GM23338 (cell line): ENCODE measurements around the gene NUPR1. TPM values are rescaled to one million over a fixed set of nuclear protein-coding genes. Genes with fewer than 3 reads are reported as not detected.

Experiments used
- ATAC-seq: fragments of 200-7000 bp; cut with Tn5 transposase; 3 replicates; pipeline ENCODE4 v1.9.1; 2020
- DNase-seq: peaks from one replicate; pipeline ENCODE4 v3.0.0-alpha.2; 2015; ENCODE audit warnings: low spot score
- H2AFZ ChIP-seq: fragments of 200-600 bp; sonication (generic); 2 replicates; pipeline ENCODE4 v1.8.0; 2016; ENCODE audit warnings: antibody characterized with exemption, mild to moderate bottlenecking, moderate library complexity
- H3F3A ChIP-seq: fragments of 200-600 bp; sonication (generic); replicated peaks from 2 replicates; pipeline ENCODE4 v1.8.0; 2017; ENCODE audit warnings: antibody characterized with exemption, mixed run types, low read depth
- H3K27ac ChIP-seq: fragments of 200-600 bp; sonication (generic); 2 replicates; pipeline ENCODE4 v1.6.1; 2016; ENCODE audit warnings: low read depth
- H3K27me3 ChIP-seq: fragments of 200-600 bp; sonication (generic); 2 replicates; pipeline ENCODE4 v1.8.0; 2016; ENCODE audit warnings: mild to moderate bottlenecking, mixed run types, moderate library complexity; ENCODE audit not compliant: insufficient read depth
- H3K36me3 ChIP-seq: fragments of 200-600 bp; sonication (generic); 2 replicates; pipeline ENCODE4 v1.8.0; 2016; ENCODE audit warnings: mild to moderate bottlenecking; ENCODE audit not compliant: insufficient read depth
- H3K4me1 ChIP-seq: fragments of 200-600 bp; sonication (generic); 2 replicates; pipeline ENCODE4 v1.8.0; 2016; ENCODE audit warnings: mild to moderate bottlenecking, moderate library complexity; ENCODE audit not compliant: insufficient read depth
- H3K4me2 ChIP-seq: fragments of 200-600 bp; sonication (generic); 2 replicates; pipeline ENCODE4 v1.7.1; 2017; ENCODE audit warnings: mixed run types
- H3K4me3 ChIP-seq: fragments of 200-600 bp; sonication (generic); 2 replicates; pipeline ENCODE4 v1.6.1; 2016; ENCODE audit warnings: mixed run types
- H3K79me2 ChIP-seq: fragments of 200-600 bp; sonication (generic); replicated peaks from 2 replicates; pipeline ENCODE4 v1.8.0; 2017; ENCODE audit warnings: mild to moderate bottlenecking; ENCODE audit not compliant: insufficient read depth
- H3K9me2 ChIP-seq: fragments of 200-600 bp; sonication (generic); 2 replicates; pipeline ENCODE4 v1.8.0; 2017; ENCODE audit not compliant: insufficient read depth
- H4K20me1 ChIP-seq: fragments of 200-600 bp; sonication (generic); replicated peaks from 2 replicates; pipeline ENCODE4 v1.8.0; 2017; ENCODE audit warnings: mild to moderate bottlenecking; ENCODE audit not compliant: insufficient read depth
- H3K27ac Mint-ChIP-seq: 2 replicates; pipeline ENCODE4 v1.8.0; 2020; ENCODE audit warnings: inconsistent platforms, mild to moderate bottlenecking, moderate library complexity, mixed read lengths
- H3K27me3 Mint-ChIP-seq: 3 replicates; pipeline ENCODE4 v1.8.0; 2022; ENCODE audit warnings: low read depth, mild to moderate bottlenecking, moderate library complexity, mixed read lengths, inconsistent platforms; ENCODE audit not compliant: insufficient read depth, poor library complexity
- H3K36me3 Mint-ChIP-seq: 3 replicates; pipeline ENCODE4 v1.8.0; 2021; ENCODE audit warnings: low read depth, mild to moderate bottlenecking, inconsistent platforms, moderate library complexity, mixed read lengths
- H3K4me1 Mint-ChIP-seq: 3 replicates; pipeline ENCODE4 v1.8.0; 2020; ENCODE audit warnings: mild to moderate bottlenecking, inconsistent platforms, mixed read lengths
- H3K4me3 Mint-ChIP-seq: 3 replicates; pipeline ENCODE4 v1.8.0; 2021; ENCODE audit warnings: moderate library complexity, mild to moderate bottlenecking, inconsistent platforms, mixed read lengths
- H3K9me3 Mint-ChIP-seq: 3 replicates; pipeline ENCODE4 v1.8.0; 2020; ENCODE audit warnings: moderate library complexity, mild to moderate bottlenecking, inconsistent platforms, mixed read lengths
- EZH2phosphoT487 ChIP-seq: fragments of 200-600 bp; sonication (generic); IDR thresholded peaks from one replicate; pipeline ENCODE4 v1.8.1; 2018; ENCODE audit warnings: antibody characterized with exemption; ENCODE audit not compliant: unreplicated experiment
- JUNB ChIP-seq: IDR thresholded peaks from one replicate; pipeline ENCODE4 v1.6.1; 2016; ENCODE audit warnings: antibody characterized with exemption; ENCODE audit not compliant: unreplicated experiment
- NANOG ChIP-seq: IDR thresholded peaks from 2 replicates; pipeline ENCODE4 v1.6.1; 2016; ENCODE audit warnings: antibody characterized with exemption, borderline replicate concordance
- POLR2AphosphoS5 ChIP-seq: IDR thresholded peaks from 2 replicates; pipeline ENCODE4 v1.6.1; 2016; ENCODE audit warnings: antibody characterized with exemption, low read depth
- STAT1 ChIP-seq: IDR thresholded peaks from one replicate; pipeline ENCODE4 v1.6.1; 2016; ENCODE audit warnings: antibody characterized with exemption; ENCODE audit not compliant: unreplicated experiment
- polyA plus RNA-seq: library from polyadenylated mRNA; unstranded; fragments of >200 nt; fragmentation: Nextera tagmentation; extraction: Ambion mirVana; gene quantifications from 2 replicates; pipeline ENCODE4 v1.2.1, GENCODE V29; 2016
- total RNA-seq: library from RNA; depleted of rRNA; stranded (reverse); fragments of >200 nt; shearing (Covaris generic); gene quantifications from 2 replicates; pipeline ENCODE4 v1.2.3, GENCODE V29; 2014
- TF ChIP-seq, protein P1 (sequence below): fragments of 250-450 bp; sonication (Bioruptor Pico); IDR thresholded peaks from 2 replicates; pipeline ENCODE4 v1.5.0; 2020; ENCODE audit warnings: mild to moderate bottlenecking, moderate library complexity
- TF ChIP-seq, protein P2 (sequence below), 2 experiments: fragments of 200-600 bp in 1 of 2; sonication (generic) in 1 of 2; conservative IDR thresholded peaks; 2 replicates each; pipeline versions ENCODE4 v1.5.1 to v1.6.1; 2016 to 2017; ENCODE audit warnings: antibody characterized with exemption in 2 of 2, low read depth in 2 of 2, mild to moderate bottlenecking in 2 of 2, moderate library complexity in 1 of 2

Gene NUPR1
- total and polyA plus RNA-seq, 2 experiments from 2014 or later = 0.03 to 0.48 TPM

DNA sequence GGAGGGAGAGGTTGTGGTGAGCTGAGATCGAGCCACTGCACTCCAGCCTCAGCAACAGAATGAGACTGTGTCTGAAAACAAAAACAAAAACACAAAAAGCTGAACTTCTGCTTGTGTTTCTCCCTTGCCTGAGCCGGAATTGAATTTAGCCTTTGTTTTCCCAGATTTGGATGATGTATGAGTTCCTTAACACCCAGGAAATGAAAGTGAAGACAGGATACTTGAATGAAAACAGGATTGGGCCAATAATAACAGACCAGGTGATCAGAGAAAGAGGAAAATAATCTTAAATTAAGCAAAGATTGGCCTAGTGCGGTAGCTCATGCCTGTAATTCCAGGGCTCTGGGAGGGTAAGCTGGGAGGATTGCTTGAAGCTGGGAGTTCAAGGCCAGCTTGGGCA lies 1.6 kb upstream of the NUPR1 start (continued):
- TF ChIP-seq, protein P1, sequence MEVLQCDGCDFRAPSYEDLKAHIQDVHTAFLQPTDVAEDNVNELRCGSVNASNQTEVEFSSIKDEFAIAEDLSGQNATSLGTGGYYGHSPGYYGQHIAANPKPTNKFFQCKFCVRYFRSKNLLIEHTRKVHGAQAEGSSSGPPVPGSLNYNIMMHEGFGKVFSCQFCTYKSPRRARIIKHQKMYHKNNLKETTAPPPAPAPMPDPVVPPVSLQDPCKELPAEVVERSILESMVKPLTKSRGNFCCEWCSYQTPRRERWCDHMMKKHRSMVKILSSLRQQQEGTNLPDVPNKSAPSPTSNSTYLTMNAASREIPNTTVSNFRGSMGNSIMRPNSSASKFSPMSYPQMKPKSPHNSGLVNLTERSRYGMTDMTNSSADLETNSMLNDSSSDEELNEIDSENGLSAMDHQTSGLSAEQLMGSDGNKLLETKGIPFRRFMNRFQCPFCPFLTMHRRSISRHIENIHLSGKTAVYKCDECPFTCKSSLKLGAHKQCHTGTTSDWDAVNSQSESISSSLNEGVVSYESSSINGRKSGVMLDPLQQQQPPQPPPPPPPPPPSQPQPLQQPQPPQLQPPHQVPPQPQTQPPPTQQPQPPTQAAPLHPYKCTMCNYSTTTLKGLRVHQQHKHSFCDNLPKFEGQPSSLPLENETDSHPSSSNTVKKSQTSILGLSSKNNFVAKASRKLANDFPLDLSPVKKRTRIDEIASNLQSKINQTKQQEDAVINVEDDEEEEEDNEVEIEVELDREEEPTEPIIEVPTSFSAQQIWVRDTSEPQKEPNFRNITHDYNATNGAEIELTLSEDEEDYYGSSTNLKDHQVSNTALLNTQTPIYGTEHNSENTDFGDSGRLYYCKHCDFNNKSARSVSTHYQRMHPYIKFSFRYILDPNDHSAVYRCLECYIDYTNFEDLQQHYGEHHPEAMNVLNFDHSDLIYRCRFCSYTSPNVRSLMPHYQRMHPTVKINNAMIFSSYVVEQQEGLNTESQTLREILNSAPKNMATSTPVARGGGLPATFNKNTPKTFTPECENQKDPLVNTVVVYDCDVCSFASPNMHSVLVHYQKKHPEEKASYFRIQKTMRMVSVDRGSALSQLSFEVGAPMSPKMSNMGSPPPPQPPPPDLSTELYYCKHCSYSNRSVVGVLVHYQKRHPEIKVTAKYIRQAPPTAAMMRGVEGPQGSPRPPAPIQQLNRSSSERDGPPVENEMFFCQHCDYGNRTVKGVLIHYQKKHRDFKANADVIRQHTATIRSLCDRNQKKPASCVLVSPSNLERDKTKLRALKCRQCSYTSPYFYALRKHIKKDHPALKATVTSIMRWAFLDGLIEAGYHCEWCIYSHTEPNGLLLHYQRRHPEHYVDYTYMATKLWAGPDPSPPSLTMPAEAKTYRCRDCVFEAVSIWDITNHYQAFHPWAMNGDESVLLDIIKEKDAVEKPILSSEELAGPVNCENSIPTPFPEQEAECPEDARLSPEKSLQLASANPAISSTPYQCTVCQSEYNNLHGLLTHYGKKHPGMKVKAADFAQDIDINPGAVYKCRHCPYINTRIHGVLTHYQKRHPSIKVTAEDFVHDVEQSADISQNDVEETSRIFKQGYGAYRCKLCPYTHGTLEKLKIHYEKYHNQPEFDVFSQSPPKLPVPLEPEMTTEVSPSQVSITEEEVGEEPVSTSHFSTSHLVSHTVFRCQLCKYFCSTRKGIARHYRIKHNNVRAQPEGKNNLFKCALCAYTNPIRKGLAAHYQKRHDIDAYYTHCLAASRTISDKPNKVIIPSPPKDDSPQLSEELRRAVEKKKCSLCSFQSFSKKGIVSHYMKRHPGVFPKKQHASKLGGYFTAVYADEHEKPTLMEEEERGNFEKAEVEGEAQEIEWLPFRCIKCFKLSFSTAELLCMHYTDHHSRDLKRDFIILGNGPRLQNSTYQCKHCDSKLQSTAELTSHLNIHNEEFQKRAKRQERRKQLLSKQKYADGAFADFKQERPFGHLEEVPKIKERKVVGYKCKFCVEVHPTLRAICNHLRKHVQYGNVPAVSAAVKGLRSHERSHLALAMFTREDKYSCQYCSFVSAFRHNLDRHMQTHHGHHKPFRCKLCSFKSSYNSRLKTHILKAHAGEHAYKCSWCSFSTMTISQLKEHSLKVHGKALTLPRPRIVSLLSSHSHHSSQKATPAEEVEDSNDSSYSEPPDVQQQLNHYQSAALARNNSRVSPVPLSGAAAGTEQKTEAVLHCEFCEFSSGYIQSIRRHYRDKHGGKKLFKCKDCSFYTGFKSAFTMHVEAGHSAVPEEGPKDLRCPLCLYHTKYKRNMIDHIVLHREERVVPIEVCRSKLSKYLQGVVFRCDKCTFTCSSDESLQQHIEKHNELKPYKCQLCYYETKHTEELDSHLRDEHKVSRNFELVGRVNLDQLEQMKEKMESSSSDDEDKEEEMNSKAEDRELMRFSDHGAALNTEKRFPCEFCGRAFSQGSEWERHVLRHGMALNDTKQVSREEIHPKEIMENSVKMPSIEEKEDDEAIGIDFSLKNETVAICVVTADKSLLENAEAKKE (CRISPR knock-in tag) = no peak
- TF ChIP-seq NANOG = no peak
- no peak for TF ChIP-seq STAT1
- no peak for TF ChIP-seq POLR2AphosphoS5

DNA sequence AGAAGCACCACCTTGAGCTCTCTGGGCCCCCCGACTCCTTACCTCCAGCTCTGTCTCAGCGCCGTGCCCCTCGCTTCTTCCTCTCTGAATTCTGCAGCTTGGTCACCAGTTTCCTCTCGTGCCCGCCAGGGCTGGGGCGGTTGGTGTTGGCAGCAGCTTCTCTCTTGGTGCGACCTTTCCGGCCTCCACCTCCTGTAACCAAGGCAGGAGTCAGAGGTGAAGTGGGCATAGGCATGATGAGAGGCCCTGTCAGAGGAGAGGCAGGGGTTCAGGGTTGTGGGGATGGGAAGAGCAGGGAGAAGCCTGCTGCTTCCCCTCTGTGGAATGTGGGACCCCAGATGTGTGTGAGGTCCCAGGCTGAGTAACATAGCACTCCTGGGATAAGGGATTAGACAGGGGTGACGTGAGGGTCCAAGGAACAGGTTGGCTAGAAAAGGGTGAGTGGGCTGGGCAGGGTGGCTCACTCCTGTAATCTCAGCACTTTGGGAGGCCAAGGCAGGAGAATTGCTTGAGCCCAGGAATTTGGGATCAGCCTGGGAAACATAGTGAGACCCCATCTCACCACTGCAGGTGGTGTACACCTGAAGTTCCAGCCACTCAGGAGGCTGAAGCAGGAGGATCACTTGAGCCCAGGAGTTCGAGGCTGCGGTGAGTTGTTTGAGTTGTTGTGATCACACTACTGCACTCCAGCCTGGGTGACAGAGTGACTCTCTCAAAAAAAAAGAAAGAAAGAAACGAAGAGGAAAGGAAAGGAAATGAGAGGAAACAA lies 626 bp downstream of the NUPR1 start:
- no peak overlapping the region for H3K27ac Mint-ChIP-seq
- H3K4me3 ChIP-seq = no peak overlapping the region
- H2AFZ ChIP-seq = no peak overlapping the region
- no peak for TF ChIP-seq POLR2AphosphoS5
- TF ChIP-seq STAT1 = no peak
- TF ChIP-seq, protein P2, sequence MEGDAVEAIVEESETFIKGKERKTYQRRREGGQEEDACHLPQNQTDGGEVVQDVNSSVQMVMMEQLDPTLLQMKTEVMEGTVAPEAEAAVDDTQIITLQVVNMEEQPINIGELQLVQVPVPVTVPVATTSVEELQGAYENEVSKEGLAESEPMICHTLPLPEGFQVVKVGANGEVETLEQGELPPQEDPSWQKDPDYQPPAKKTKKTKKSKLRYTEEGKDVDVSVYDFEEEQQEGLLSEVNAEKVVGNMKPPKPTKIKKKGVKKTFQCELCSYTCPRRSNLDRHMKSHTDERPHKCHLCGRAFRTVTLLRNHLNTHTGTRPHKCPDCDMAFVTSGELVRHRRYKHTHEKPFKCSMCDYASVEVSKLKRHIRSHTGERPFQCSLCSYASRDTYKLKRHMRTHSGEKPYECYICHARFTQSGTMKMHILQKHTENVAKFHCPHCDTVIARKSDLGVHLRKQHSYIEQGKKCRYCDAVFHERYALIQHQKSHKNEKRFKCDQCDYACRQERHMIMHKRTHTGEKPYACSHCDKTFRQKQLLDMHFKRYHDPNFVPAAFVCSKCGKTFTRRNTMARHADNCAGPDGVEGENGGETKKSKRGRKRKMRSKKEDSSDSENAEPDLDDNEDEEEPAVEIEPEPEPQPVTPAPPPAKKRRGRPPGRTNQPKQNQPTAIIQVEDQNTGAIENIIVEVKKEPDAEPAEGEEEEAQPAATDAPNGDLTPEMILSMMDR (conservative IDR thresholded peaks at IDR 0.05; ENCODE audit: low read depth in 2 of 2) = no peak
- TF ChIP-seq EZH2phosphoT487 = no peak
- TF ChIP-seq, protein P1 (CRISPR knock-in tag) = no peak
- no peak for TF ChIP-seq JUNB

More for the DNA sequence above, 626 bp downstream of the NUPR1 start:
- DNase-seq = no peak
- Histone ChIP-seq H3K27ac (no peak overlapping the region), H3K4me1 (no peaks in the 10 kb centered on the region), H3K79me2 (no peaks in the 10 kb centered on the region), H3K4me2 (no peak overlapping the region), H3K36me3 (no peaks in the 10 kb centered on the region), H3K9me2 (no peaks in the 10 kb centered on the region), H3F3A (no peaks in the 10 kb centered on the region), H3K27me3 (no peaks in the 10 kb centered on the region), H4K20me1 (no peaks in the 10 kb centered on the region)
- Mint-ChIP-seq H3K4me3 (no peak overlapping the region), H3K9me3 (no peaks in the 10 kb centered on the region), H3K36me3 (no peaks in the 10 kb centered on the region), H3K4me1 (peaks cover 5% of the 10 kb centered on the region; the same call in 2 of the 3 replicates), H3K27me3 (peaks cover 11% of the 10 kb centered on the region)
- no peak for ATAC-seq
